T-helper 1 cell treated with Interleukin-12 subunit alpha and Interleukin-12 subunit beta and Interleukin-4 antibody, amounts not matched to agents 30 μg/mL and 1 μg/mL, for 36 hours (primary cell): ENCODE measurements around the gene OAF.

Experiments used
- H3K27ac Mint-ChIP-seq: one replicate; pipeline ENCODE4 v1.8.0; 2021; ENCODE audit warnings: mild to moderate bottlenecking, mixed read lengths
- H3K27me3 Mint-ChIP-seq: one replicate; pipeline ENCODE4 v1.8.0; 2021; ENCODE audit warnings: low read depth, mixed read lengths
- H3K36me3 Mint-ChIP-seq: one replicate; pipeline ENCODE4 v1.8.0; 2021; ENCODE audit warnings: low read depth, mixed read lengths
- H3K4me1 Mint-ChIP-seq: one replicate; pipeline ENCODE4 v1.8.0; 2021; ENCODE audit warnings: low read depth, mixed read lengths
- H3K4me3 Mint-ChIP-seq: one replicate; pipeline ENCODE4 v1.8.0; 2021; ENCODE audit warnings: mild to moderate bottlenecking, moderate library complexity, mixed read lengths
- H3K9me3 Mint-ChIP-seq: one replicate; pipeline ENCODE4 v1.8.0; 2021; ENCODE audit warnings: mixed read lengths

The OAF gene

DNA sequence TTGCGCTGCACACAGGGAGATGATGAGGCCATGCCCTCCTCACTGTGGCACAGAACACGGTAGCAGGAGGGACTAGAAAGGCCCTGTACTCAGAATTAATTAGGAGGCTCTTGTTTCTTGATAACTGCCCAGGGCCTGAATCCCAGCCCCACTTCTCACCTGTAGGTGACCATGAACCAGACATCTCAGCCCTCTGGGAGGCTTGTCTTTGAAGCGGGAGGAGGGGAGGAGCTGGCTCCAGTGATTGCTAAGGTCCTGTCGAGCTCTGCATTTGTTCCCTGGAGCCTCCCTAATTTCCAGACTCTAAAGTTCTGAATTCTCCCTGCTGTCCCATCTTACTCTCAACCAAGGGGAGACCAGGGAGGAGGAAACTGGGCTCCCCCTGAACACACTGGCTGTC lies 19.8 kb upstream of the OAF start:
- Mint-ChIP-seq H3K4me1 (no peaks in the 10 kb centered on the region), H3K36me3 (no peaks in the 10 kb centered on the region), H3K9me3 (no peaks in the 10 kb centered on the region), H3K27me3 (peaks cover 10% of the 10 kb centered on the region), H3K4me3 (no peak overlapping the region), H3K27ac (no peak overlapping the region)

DNA sequence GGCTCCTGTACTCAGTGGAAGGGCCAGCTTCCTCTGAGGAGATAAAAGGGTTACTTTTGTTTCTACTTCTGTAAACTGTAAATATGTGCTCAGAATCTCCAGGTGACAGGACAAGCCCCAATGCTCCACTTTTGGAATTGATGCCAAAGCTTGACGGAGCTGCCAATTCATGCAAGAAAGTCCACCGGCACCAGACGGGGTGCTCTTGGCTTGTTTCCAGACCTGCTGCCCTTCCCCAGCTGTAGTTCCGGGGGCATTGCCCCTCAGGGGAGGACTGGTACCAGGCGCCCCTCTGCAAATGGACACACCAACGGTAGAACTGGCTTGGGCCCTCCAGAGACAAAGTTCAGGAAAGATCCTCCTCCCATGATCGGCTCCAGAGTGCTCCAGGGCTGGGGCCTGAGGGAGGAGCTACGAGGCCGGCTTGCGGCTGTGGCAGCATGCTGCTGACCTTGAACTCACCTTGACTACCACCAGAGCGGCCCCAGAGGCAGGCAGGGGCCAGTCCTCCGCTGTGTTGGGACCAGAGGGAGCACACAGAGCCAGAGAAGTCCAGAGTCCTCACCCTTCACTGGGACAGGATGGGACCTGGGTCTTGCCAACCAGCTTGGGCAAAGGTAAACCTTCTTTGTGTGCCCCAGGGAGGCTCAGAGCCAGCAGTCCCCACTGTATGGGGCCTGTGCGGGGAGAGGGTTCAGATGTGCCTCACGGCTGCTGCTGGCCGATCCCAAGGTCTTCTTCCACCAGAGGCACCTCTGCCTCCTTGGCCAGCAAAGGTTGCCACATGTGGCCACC lies 17.8 kb upstream of the OAF start:
- no peaks in the 10 kb centered on the region for H3K27me3 Mint-ChIP-seq

DNA sequence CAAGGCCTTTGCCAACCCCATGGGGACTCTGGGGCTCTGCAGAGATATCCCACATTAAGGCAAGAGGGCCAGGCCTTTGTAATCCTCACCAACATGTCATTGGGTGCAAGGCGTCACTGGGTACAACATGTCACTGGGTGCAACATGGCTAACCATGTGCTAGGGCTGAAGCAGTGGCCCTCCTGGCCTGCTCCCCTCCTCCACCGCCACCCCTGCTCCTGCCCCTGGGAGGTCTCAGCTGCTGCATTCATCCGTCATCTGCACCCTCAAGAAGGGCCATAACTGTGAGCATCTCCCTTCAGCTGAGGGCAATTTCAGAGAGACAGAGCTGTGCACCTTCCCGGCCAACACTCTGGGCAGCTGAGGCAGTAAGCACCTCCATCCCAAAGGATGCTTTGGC lies 16.7 kb upstream of the OAF start:
- no peaks in the 10 kb centered on the region for H3K4me1 Mint-ChIP-seq
- no peaks in the 10 kb centered on the region for H3K9me3 Mint-ChIP-seq
- no peaks in the 10 kb centered on the region for H3K27me3 Mint-ChIP-seq
- no peak overlapping the region for H3K4me3 Mint-ChIP-seq
- H3K36me3 Mint-ChIP-seq, result no peaks in the 10 kb centered on the region
- H3K27ac Mint-ChIP-seq, result no peak overlapping the region

More for the DNA sequence above, 17.8 kb upstream of the OAF start:
- Mint-ChIP-seq H3K9me3 (no peaks in the 10 kb centered on the region), H3K4me1 (no peaks in the 10 kb centered on the region), H3K4me3 (no peak overlapping the region), H3K27ac (no peak overlapping the region), H3K36me3 (no peaks in the 10 kb centered on the region)

DNA sequence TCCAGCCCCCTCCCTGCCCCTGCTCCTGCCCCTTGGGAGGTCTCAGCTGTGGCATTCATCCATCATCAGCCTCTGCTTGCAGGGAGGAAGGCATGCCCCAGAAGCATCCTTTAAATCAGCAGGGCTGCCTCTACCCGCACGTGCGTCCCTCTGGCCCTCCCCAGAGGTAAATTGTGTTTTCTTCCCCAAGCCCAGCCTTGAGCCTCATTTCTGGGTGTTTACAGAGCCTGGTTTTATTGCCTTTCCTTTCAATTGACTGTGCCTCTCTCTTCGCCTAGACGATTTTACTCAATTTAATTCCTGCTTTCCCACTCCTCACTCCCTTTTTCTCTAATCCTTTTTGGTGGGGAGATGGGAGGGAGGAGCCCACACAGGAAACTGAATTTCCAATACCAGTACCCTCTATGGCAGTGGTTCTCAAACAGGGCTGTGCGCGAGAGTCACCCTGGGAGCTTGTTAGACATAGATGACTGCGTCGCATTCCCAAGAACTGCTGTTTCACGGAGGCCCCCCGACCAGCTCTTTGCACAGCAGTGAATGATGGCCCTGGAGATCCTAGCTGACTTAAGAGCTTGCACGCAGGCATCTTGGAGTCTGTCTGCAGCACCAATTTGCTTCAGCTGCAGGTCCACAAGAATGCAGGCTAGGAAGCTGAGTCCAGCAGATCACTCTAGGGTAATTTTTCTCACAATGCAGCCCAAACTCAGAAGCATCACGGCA lies 15.1 kb upstream of the OAF start:
- no peak overlapping the region for H3K27ac Mint-ChIP-seq

GRCh38 chr11:120196826-120197225 lies 14.0 kb upstream of the OAF start:
- H3K4me3 Mint-ChIP-seq, result no peak overlapping the region

More for the DNA sequence above, 15.1 kb upstream of the OAF start:
- no peaks in the 10 kb centered on the region for H3K9me3 Mint-ChIP-seq
- H3K27me3 Mint-ChIP-seq, result peaks cover 5% of the 10 kb centered on the region
- no peak overlapping the region for H3K4me3 Mint-ChIP-seq
- H3K4me1 Mint-ChIP-seq, result no peaks in the 10 kb centered on the region
- H3K36me3 Mint-ChIP-seq, result no peaks in the 10 kb centered on the region

DNA sequence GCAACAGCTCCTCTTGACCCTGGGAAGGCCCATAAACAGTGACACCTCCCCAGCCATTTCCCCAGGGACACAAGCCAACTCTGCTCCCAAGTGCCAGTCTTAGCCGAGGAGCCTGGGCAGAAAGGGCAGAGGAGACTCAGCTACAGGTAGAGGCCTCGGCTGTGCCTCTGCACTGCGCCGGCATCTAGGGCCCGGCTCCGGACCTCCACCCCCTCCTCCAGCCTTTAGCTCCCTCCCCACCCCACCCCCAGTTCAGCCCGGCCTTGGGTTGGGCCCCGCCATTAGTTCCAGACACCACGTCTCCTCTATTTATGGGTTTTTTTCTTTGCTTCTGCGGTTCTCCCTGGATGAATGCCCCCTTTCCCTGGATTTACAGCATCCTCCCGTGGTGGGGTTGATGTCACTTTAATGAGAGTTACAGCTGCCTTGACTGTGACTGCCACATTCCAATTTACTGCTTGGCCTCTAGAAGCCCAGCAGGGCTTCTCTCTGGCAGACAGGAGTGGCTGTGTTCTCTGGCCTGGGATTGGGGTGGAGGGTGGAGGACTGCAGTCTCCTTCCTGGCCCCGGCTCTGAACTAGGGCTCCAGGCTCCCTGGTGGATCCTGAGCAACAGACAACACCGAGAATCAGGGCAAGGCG lies 13.5 kb upstream of the OAF start:
- Mint-ChIP-seq H3K27ac (no peak overlapping the region), H3K4me3 (no peak overlapping the region), H3K36me3 (no peaks in the 10 kb centered on the region), H3K27me3 (peaks cover 5% of the 10 kb centered on the region), H3K9me3 (no peaks in the 10 kb centered on the region), H3K4me1 (no peaks in the 10 kb centered on the region)

More at GRCh38 chr11:120196826-120197225, 14.0 kb upstream of the OAF start:
- Mint-ChIP-seq H3K9me3 (no peaks in the 10 kb centered on the region), H3K27ac (no peak overlapping the region), H3K4me1 (no peaks in the 10 kb centered on the region), H3K36me3 (no peaks in the 10 kb centered on the region), H3K27me3 (peaks cover 5% of the 10 kb centered on the region)

- Mint-ChIP-seq H3K27ac (no peak overlapping the region), H3K4me1 (no peaks in the 10 kb centered on the region), H3K27me3 (peaks cover 5% of the 10 kb centered on the region), H3K36me3 (no peaks in the 10 kb centered on the region), H3K4me3 (no peak overlapping the region), H3K9me3 (no peaks in the 10 kb centered on the region)
Observed at GRCh38 chr11:120197977-120198376, 12.9 kb upstream of the OAF start.

DNA sequence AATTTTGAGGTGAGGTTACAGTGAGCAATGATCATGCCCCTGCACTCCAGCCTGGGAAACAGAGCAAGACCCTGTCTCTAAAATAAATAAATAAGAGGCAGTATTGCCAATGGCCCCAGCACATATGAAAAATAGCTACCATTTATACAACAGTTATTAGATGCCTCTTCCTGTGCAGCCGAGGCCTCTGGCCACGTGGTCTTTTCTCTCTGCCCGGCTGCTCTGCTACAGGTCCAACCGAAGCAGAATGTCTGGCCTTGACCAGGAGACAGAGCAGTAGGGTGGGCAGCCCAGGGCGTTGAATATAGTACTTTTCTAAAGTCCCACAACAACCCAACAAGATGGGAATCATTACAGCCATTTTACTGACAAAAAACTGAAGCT lies 12.4 kb upstream of the OAF start:
- H3K9me3 Mint-ChIP-seq, result no peaks in the 10 kb centered on the region
- no peak overlapping the region for H3K27ac Mint-ChIP-seq
- H3K27me3 Mint-ChIP-seq, result peaks cover 5% of the 10 kb centered on the region
- H3K36me3 Mint-ChIP-seq, result no peaks in the 10 kb centered on the region
- no peaks in the 10 kb centered on the region for H3K4me1 Mint-ChIP-seq
- H3K4me3 Mint-ChIP-seq, result no peak overlapping the region

DNA sequence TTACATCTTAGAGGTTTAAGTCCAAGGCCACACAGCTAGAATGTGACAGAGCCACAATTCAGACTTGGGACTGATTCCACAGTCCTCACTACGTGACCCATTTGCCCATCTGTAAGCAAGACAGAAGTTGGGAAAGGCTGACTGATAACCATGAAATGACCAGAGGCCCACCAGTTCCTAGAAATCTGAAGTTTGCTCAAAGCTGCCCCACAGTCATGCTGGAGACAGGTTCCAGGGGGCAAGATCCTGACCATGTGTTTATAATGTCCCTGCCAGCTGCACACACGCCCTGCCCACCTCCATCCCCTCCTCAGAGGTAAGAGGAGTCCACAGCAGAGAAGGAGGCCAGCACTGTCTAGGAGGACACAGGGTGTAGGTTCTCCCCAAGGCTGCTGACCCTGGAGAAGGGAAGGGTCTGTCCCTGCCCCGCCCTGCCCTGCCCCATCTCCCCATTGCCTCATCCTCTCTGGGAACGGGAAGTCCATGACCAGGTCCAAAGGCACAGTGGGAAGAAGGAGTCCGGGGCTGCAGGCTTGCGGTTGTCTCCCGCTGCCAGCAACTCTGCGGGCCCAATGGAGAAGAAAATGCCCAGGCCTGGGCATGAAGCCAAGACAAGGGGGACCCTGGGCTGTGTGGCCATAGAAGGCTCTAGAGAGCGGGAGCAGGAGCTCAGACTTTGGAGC lies 11.9 kb upstream of the OAF start:
- H3K27ac Mint-ChIP-seq, result no peak overlapping the region
- H3K9me3 Mint-ChIP-seq, result no peaks in the 10 kb centered on the region
- H3K36me3 Mint-ChIP-seq, result no peaks in the 10 kb centered on the region
- H3K27me3 Mint-ChIP-seq, result peaks cover 5% of the 10 kb centered on the region
- no peak overlapping the region for H3K4me3 Mint-ChIP-seq
- no peaks in the 10 kb centered on the region for H3K4me1 Mint-ChIP-seq

- Mint-ChIP-seq H3K9me3 (no peaks in the 10 kb centered on the region), H3K27ac (no peak overlapping the region), H3K27me3 (peaks cover 5% of the 10 kb centered on the region), H3K36me3 (no peaks in the 10 kb centered on the region), H3K4me1 (no peaks in the 10 kb centered on the region), H3K4me3 (no peak overlapping the region)
Observed at GRCh38 chr11:120199613-120200012, 11.2 kb upstream of the OAF start.

GRCh38 chr11:120200677-120201076 lies 10.2 kb upstream of the OAF start:
- Mint-ChIP-seq H3K4me1 (no peaks in the 10 kb centered on the region), H3K27me3 (peaks cover 5% of the 10 kb centered on the region), H3K36me3 (no peaks in the 10 kb centered on the region), H3K27ac (no peak overlapping the region), H3K4me3 (no peak overlapping the region), H3K9me3 (no peaks in the 10 kb centered on the region)

DNA sequence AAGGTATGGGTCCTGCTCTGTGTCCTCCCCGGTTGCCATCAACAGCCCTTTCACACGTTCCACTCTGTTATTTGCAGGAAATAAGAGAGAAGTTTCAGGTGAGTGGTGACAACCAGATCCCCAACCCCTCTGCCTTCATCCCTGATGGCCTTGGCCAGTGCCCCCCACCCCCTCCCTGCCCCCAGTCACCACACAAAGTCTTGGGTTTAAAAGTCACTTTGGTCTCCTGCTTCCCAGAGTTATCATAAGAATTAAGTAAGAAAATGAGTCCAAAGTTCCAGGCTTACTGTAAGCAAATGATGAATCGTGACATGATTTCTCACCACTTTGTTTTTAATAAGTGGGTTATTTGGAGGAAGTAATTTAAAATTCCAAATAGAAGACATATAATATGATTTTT lies 9.2 kb upstream of the OAF start:
- Mint-ChIP-seq H3K27me3 (peaks cover 9% of the 10 kb centered on the region), H3K4me3 (no peak overlapping the region), H3K27ac (no peak overlapping the region), H3K9me3 (no peaks in the 10 kb centered on the region), H3K4me1 (no peaks in the 10 kb centered on the region), H3K36me3 (no peaks in the 10 kb centered on the region)

GRCh38 chr11:120203626-120204025 lies 7.2 kb upstream of the OAF start:
- Mint-ChIP-seq H3K4me3 (no peak overlapping the region), H3K27me3 (peaks cover 28% of the 10 kb centered on the region), H3K4me1 (no peaks in the 10 kb centered on the region), H3K36me3 (no peaks in the 10 kb centered on the region), H3K27ac (no peak overlapping the region), H3K9me3 (no peaks in the 10 kb centered on the region)

GRCh38 chr11:120205596-120206161 lies 5.2 kb upstream of the OAF start:
- Mint-ChIP-seq H3K27ac (no peak overlapping the region), H3K4me1 (peaks cover 7% of the 10 kb centered on the region), H3K36me3 (no peaks in the 10 kb centered on the region), H3K27me3 (peaks cover 41% of the 10 kb centered on the region), H3K4me3 (no peak overlapping the region), H3K9me3 (no peaks in the 10 kb centered on the region)
